Measurements from ENCODE around the gene SRPRB.

The SRPRB gene

GRCh38 chr3:133828576-133829309 lies 23.1 kb downstream of the SRPRB start:
- no peak for DNase-seq

- no peak for DNase-seq
Measured at GRCh38 chr3:133829310-133829707, 23.7 kb downstream of the SRPRB start.

GRCh38 chr3:133830071-133830470 lies 24.5 kb downstream of the SRPRB start:
- DNase-seq, result no peak

DNA sequence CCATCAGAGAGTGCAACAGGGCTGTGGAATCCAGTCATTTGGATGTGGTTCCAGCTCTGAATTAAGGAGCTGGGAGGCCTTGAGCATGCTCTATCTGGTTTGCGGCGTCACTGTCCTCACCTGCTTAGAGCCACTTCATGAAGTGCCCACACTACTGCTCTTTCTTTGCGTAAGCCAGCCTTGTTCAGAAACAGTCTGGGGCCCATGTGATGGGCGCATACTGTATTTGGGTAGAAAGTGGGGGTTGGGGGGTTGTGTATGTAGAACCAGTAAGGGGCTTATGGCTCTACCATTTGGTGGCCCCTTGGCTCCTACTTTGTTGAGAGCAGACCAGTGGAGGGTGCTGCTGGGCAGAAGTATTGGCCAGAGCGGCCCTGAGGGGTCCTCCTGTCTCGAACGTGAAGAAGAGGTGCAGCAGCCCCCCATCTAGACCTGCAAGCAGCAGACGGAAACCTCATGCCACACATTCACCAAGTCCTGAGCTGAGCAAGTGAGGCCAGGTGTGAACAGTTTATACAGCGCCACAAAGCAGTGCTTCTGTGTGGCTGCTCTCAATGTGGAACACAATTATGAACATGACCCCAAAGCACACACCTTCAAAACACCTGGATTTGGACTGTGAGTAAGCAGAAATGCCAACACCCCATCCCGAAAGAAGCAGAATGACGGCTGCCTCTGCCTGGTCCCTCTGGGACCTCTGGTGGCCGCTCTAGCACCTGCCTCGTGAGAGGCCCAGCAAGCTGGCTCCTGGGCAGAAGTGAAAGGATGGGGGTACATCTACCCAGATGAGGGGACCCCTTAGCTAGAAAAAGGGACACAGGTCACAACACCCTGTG lies 26.6 kb downstream of the SRPRB start:
- DNase-seq, result no peak

DNA sequence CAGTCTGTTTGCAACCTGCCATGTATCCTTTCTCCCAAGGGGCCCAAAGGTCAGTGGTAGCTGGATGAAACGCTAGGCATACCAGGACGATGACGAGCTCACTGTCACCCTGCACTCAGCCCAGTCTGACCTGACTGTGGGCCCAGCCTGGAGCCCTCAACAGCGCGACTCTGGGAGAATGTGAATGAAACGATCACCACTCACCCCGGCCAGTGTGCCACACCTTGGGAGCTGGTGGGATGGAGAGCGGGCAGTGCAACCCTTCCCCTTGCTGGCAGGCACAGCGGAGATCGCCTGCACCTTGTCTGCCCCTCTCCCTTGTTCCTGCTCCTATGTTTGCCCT lies 27.2 kb downstream of the SRPRB start:
- no peak for DNase-seq

- DNase-seq, result no peak
Measured at GRCh38 chr3:133833267-133833666, 27.7 kb downstream of the SRPRB start.

DNA sequence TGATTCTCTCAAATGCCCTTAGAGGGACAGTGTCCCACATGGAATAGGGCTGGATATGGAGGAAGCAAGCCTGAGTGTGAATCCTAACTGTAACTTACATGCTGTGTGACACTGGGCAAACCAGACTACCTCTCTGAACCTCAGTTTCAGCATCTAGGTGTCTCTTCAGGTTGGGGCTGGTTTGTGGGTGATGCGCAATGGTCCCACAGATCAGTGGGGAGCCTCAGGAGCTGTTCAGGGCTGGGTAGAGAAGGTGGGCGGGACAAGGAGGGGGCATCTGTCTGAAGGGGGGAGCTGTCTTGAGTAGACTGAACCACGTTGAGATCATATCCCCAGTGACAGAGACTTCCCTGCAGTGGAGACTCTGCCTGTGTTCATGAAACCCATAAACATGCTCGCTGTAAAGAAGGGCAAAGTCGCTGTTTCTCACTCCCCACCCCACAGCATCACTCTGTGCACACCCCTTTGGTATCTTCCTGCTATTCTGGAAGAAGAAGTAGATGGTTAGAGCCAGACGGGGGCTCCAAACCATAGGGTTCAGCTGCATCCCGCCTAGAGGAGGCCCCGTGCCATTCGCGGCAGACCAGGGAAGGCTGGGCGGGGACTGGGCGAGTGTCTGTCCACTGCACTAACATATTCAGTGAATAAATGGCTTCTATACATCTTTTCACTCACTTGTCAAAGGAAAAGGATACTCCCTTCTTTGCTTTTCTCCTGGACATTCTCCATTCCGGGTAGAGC lies 28.4 kb downstream of the SRPRB start:
- DNase-seq, result no peak

- no peak for DNase-seq
Measured at GRCh38 chr3:133834621-133835417, 29.2 kb downstream of the SRPRB start.

- no peak for DNase-seq
Measured at GRCh38 chr3:133835418-133835743, 29.8 kb downstream of the SRPRB start.

DNA sequence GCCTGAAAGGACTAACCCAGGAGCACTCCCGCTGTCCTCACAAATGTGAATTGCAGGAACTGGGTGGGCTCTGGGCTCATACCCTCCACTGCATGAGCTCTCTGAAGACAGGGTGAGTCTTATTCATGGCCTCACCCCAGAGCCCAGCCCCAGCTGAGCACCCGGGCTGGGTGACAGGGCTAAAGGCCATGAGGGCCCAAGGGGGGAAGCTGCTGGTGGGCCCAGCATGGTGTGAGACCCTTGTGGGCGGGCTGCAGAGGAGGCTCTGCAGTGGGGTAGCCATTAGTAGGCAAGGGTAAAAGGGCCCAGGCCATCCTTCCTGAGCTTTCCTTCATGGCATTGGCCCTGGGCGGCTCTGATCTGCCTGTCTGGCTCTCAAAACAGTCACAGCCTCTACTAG lies 30.3 kb downstream of the SRPRB start:
- no peak for DNase-seq

DNA sequence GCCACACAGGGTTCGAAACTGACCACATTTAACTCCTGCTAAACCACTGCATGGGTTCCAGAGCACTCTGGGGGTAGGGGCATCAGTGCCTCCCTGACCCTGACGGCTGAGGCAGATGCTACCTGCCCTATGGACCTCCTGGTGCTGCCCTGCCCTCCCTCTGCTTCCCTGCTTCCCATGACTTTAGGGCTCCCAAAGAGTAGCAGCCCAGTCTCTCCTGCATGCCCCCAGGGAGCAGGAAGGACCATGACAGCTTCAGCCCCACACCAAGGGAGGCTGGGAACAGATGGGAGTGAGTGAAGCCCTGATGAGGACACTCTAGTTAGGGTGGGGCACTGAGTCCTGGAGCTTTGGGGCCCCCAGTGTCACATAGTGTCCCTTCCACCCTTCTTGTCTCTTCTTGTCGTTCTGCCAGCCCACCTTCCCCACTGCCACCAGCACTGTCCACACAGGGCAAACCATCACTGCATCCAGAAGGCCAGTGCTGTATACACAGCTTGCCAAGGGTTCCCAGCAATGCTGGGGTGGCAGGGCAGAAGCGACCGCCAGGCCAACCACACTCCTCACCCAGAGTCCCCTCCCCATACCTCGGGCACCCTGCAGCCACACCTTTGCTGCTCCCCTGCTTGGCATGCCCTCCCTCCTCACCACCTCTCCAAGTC lies 31.0 kb downstream of the SRPRB start:
- DNase-seq, result no peak

- no peak for DNase-seq
Measured at GRCh38 chr3:133837487-133838295, 32.1 kb downstream of the SRPRB start.

GRCh38 chr3:133838296-133838789 lies 32.7 kb downstream of the SRPRB start:
- DNase-seq, result no peak

GRCh38 chr3:133838916-133839800 lies 33.5 kb downstream of the SRPRB start:
- DNase-seq, result no peak

DNA sequence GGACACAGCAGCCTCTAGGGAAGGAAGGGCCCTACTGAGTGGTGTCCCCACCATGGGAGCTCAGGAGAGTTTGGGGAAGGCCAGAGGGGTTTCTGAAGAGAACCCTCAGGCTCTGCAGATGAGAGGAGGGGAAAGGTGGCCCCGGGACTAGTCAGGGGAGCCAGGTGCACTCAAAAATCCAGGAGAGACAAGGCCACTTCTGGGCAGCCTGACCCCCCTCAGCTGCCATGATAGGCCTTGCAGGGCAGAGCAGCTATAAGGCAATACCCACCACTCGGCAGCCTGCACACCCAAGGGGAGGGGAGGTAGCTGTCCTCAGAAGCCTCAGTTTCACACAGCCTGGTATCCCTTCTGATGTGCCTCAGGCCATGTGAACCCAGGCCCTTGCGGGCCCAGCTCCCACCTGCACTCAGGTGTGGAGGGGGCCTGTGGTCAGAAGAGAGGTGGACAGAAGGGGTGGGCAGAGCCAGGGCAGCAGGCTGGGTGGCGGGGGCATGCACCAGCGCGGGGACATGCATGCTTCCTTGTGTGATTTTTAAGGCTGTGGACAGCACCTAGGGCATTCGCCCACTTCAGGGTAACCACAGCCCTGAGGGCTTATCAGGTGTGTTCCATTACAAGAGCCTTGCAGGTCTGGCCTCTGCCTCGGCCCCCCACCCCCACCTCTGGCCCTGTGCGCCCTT lies 34.6 kb downstream of the SRPRB start:
- no peak for DNase-seq

- no peak for DNase-seq
Measured at GRCh38 chr3:133840767-133841166, 35.2 kb downstream of the SRPRB start.

DNA sequence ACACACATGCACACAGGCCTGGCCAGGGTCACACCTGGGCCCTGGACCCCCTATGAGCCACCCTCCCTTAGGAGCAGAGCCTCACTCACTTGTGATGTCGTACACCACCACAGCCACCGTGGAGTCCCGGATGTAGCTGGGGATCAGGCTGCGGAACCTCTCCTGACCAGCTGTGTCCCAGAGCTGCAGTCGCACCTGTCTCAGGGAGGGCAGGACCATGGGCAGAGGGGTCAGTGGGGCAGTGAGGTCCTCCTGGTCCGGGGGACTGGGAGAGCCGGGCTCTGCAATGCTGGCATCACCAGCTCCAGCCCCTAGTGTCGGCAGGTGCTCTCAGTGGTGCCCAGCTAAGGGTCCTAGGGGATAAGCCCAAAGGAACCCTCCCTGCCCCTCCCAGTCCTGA lies 35.6 kb downstream of the SRPRB start:
- DNase-seq, result no peak

- no peak for DNase-seq
Measured at GRCh38 chr3:133842158-133842557, 36.5 kb downstream of the SRPRB start.

- no peak for DNase-seq
Measured at GRCh38 chr3:133843634-133844033, 38.0 kb downstream of the SRPRB start.

- no peak for DNase-seq
Measured at GRCh38 chr3:133845127-133845526, 39.5 kb downstream of the SRPRB start.
